ENCODE measurements around the gene MXI1.
A peak's percentile ranks its signal among the peaks of the same experiment; 100 is the strongest.

The MXI1 gene

GRCh38 chr10:110278562-110279406, 71.4 kb downstream of the MXI1 start:
- no peak for DNase-seq

- peak; percentile 55 to 71 for DNase-seq
Measured at GRCh38 chr10:110279407-110279986, 72.1 kb downstream of the MXI1 start.

GRCh38 chr10:110284262-110284661, 76.9 kb downstream of the MXI1 start:
- no peak for DNase-seq

GRCh38 chr10:110285501-110285900, 78.1 kb downstream of the MXI1 start:
- no peak for DNase-seq

GRCh38 chr10:110286841-110287240, 79.4 kb downstream of the MXI1 start:
- DNase-seq: no peak

GRCh38 chr10:110296966-110297365, 89.6 kb downstream of the MXI1 start:
- no peak for DNase-seq

- no peak for DNase-seq
Measured at GRCh38 chr10:110300486-110300986, 93.1 kb downstream of the MXI1 start.

- DNase-seq: no peak
Measured at GRCh38 chr10:110303681-110304080, 96.3 kb downstream of the MXI1 start.

GRCh38 chr10:110304394-110304779, 97.0 kb downstream of the MXI1 start:
- no peak for DNase-seq

GRCh38 chr10:110304780-110305421, 97.5 kb downstream of the MXI1 start, which contains the start of gene SMNDC1:
TSS of gene SMNDC1 (minus strand) at chr10:110304920. CDS start at chr10:110303587, 1,333 bp downstream.
- DNase-seq: peak; percentile 97 to 98

- peak; percentile 77 to 87 for DNase-seq
Measured at GRCh38 chr10:110305767-110306451, 98.5 kb downstream of the MXI1 start.

GRCh38 chr10:110306452-110306768, 99.0 kb downstream of the MXI1 start:
- no peak for DNase-seq

GRCh38 chr10:110307805-110308204, 100.4 kb downstream of the MXI1 start:
- DNase-seq: no peak

GRCh38 chr10:110310741-110311140, 103.3 kb downstream of the MXI1 start:
- no peak for DNase-seq

- peak; percentile 24 to 68 for DNase-seq
Measured at GRCh38 chr10:110311357-110311949, 104.0 kb downstream of the MXI1 start.

GRCh38 chr10:110312206-110312605, 104.8 kb downstream of the MXI1 start:
- no peak for DNase-seq

GRCh38 chr10:110313674-110314073, 106.3 kb downstream of the MXI1 start:
- DNase-seq: no peak

- no peak for DNase-seq
Measured at GRCh38 chr10:110317866-110318850, 110.8 kb downstream of the MXI1 start.

GRCh38 chr10:110321869-110322620, 114.6 kb downstream of the MXI1 start:
- no peak for DNase-seq

- DNase-seq: no peak
Measured at GRCh38 chr10:110323503-110323902, 116.1 kb downstream of the MXI1 start.
